HG03045 (cell line): ENCODE data around the gene KMT2C.
A peak's percentile ranks its signal among the peaks of the same experiment; 100 is the strongest.
"Not testable (repeated sequence)": the region's sequence is repeated elsewhere in the genome, so short reads cannot be mapped to it uniquely, and the experiment has no call there.

Experiments used
- ATAC-seq: cut with Tn5 transposase; IDR thresholded peaks from one replicate; pipeline ENCODE4 v1.9.1; 2021; ENCODE audit warnings: mild to moderate bottlenecking, moderate library complexity; ENCODE audit not compliant: unreplicated experiment

Gene KMT2C

GRCh38 chr7:152365982-152366603, 69.7 kb downstream of the KMT2C start:
- no peak for ATAC-seq

GRCh38 chr7:152363798-152364197, 72.0 kb downstream of the KMT2C start:
- no peak for ATAC-seq

GRCh38 chr7:152362128-152362926, 73.5 kb downstream of the KMT2C start:
- ATAC-seq: no peak

- ATAC-seq: no peak
These were observed 80.2 kb downstream of the KMT2C start for GRCh38 chr7:152355474-152356057.

GRCh38 chr7:152354061-152354460, 81.7 kb downstream of the KMT2C start:
- no peak for ATAC-seq

- not testable (repeated sequence) for ATAC-seq
These were observed 82.5 kb downstream of the KMT2C start for GRCh38 chr7:152353281-152353680.

- ATAC-seq: not testable (repeated sequence)
These were observed 84.1 kb downstream of the KMT2C start for GRCh38 chr7:152351747-152352146.

GRCh38 chr7:152351168-152351567, 84.6 kb downstream of the KMT2C start:
- ATAC-seq: no peak

GRCh38 chr7:152347888-152348287, 87.9 kb downstream of the KMT2C start:
- ATAC-seq: no peak

- peak; percentile 48 for ATAC-seq
These were observed 91.5 kb downstream of the KMT2C start for GRCh38 chr7:152344253-152344652.

GRCh38 chr7:152342796-152343195, 93.0 kb downstream of the KMT2C start:
- no peak for ATAC-seq

GRCh38 chr7:152341914-152342236, 93.9 kb downstream of the KMT2C start:
- no peak for ATAC-seq

- ATAC-seq: no peak
These were observed 94.5 kb downstream of the KMT2C start for GRCh38 chr7:152341039-152341913.

GRCh38 chr7:152340161-152340560, 95.6 kb downstream of the KMT2C start:
- ATAC-seq: no peak

GRCh38 chr7:152338561-152338960, 97.2 kb downstream of the KMT2C start:
- ATAC-seq: no peak

- peak; percentile 71 for ATAC-seq
These were observed 98.9 kb downstream of the KMT2C start for GRCh38 chr7:152336754-152337368.

- no peak for ATAC-seq
These were observed 99.8 kb downstream of the KMT2C start for GRCh38 chr7:152335900-152336571.

- no peak for ATAC-seq
These were observed 102.7 kb downstream of the KMT2C start for GRCh38 chr7:152333134-152333533.

- ATAC-seq: no peak
These were observed 105.0 kb downstream of the KMT2C start for GRCh38 chr7:152330827-152331226.

GRCh38 chr7:152329469-152329868, 106.3 kb downstream of the KMT2C start:
- ATAC-seq: no peak
